Kidney (tissue), 14 donors: ENCODE results near the gene GDI1. TPM values are rescaled to one million over a fixed set of nuclear protein-coding genes. Genes with fewer than 3 reads are reported as not detected.

Experiments
- DNase-seq, 5 donors: peaks; one replicate each; pipeline ENCODE4 v3.0.0-alpha.2; 2013 to 2020
- FAIRE-seq: peaks from 2 replicates; lab custom pipeline; 2012; peaks lifted over from hg19 to GRCh38; lab: Jason Lieb, UNC
- H3K27ac ChIP-seq, 2 donors: one replicate each; pipeline ENCODE4 v1.7.0; 2013; ENCODE audit warnings: low read depth in 2 of 2, low read length in 2 of 2, inconsistent platforms in 1 of 2
- H3K27me3 ChIP-seq: one replicate; pipeline ENCODE4 v1.7.1; 2013; ENCODE audit warnings: low read length, inconsistent platforms; ENCODE audit not compliant: control insufficient read depth, insufficient read depth
- H3K36me3 ChIP-seq, 3 donors: one replicate each; pipeline versions ENCODE4 v1.7.0 to v1.7.1; 2013; ENCODE audit warnings: low read length in 3 of 3, control low read depth in 1 of 3, inconsistent platforms in 1 of 3; ENCODE audit not compliant: insufficient read depth in 3 of 3, control insufficient read depth in 2 of 3
- H3K4me1 ChIP-seq, 3 donors: one replicate each; pipeline versions ENCODE4 v1.7.0 to v1.7.1; 2013; ENCODE audit warnings: low read length in 3 of 3, inconsistent platforms in 1 of 3, low read depth in 1 of 3; ENCODE audit not compliant: control insufficient read depth in 2 of 3, insufficient read depth in 2 of 3
- H3K4me3 ChIP-seq, 3 donors: one replicate each; pipeline versions ENCODE4 v1.7.0 to v1.8.1; 2013; ENCODE audit warnings: low read length in 3 of 3, control low read depth in 1 of 3, inconsistent platforms in 1 of 3
- H3K9ac ChIP-seq, 3 donors: one replicate each; pipeline versions ENCODE4 v1.7.0 to v1.7.1; 2013; ENCODE audit warnings: low read length in 3 of 3, control low read depth in 1 of 3, inconsistent platforms in 1 of 3
- H3K9me3 ChIP-seq, 3 donors: one replicate each; pipeline versions ENCODE4 v1.7.0 to v1.7.1; 2013; ENCODE audit warnings: low read length in 3 of 3, control low read depth in 1 of 3, inconsistent platforms in 1 of 3; ENCODE audit not compliant: control insufficient read depth in 2 of 3, insufficient read depth in 1 of 3
- CTCF ChIP-seq: IDR thresholded peaks from 3 replicates; pipeline ENCODE4 v1.5.1; 2012; ENCODE audit warnings: mild to moderate bottlenecking, moderate library complexity, borderline replicate concordance; ENCODE audit not compliant: insufficient read depth; ENCODE audit errors: extremely low read depth
- intact Hi-C: fragments of 100-400 bp; cut with DNase I; formaldehyde crosslinking; loops from one replicate; pipeline ENCODE4 v1.11.1; 2022
- polyA plus RNA-seq: library from polyadenylated mRNA; stranded (reverse); fragments of 350-450 nt; fragmentation: Illumina TruSeq; extraction: RNeasy Lipid Tissue Mini Kit (QIAGEN cat#74804); gene quantifications from one replicate; pipeline ENCODE4 v1.2.3, GENCODE V29; 2014; ENCODE audit warnings: low read depth, low replicate concordance; ENCODE audit not compliant: insufficient read depth
- total RNA-seq: library from RNA; stranded (reverse); fragmentation: NEBNext Ultra II Directional; extraction: Animal tissue kit (Norgen Biotek cat#: 25700); gene quantifications from one replicate; pipeline ENCODE4 v1.2.1, GENCODE V29; 2021
- donor health status: control.
- donor health status: control.
- donor health status: control.
- donor health status: control.
- donor health status: control.
- donor health status: DM: yes; HTN: yes; CAD: no.
- donor health status: Normal renal cell carcinoma (clear cell type).

GDI1 gene
- total and polyA plus RNA-seq, 2 donors from 2014 or later: 92.5 to 116 TPM

- Histone ChIP-seq H3K27ac (no peak overlapping the region), H3K27me3 (no peaks in the 10 kb centered on the region), H3K9me3 (no peaks in the 10 kb centered on the region), H3K4me1 (peaks cover 0 to 10% (median 3%) of the 10 kb centered on the region in 3 donors), H3K4me3 (peak overlapping the region; percentile 49 to 63 (median 58)), H3K36me3 (peaks cover 0 to 12% (median 4%) of the 10 kb centered on the region in 3 donors), H3K9ac (peak overlapping the region in 2 of 3 donors; percentile 19 to 51)
- TF ChIP-seq CTCF: no peak
- peak in 2 of 5 donors; percentile 23 to 60 for DNase-seq
- intact Hi-C loops: no loop called here
- FAIRE-seq: no peak
These were observed 1.3 kb downstream of the GDI1 start for GRCh38 chrX:154437971-154438893.

DNA sequence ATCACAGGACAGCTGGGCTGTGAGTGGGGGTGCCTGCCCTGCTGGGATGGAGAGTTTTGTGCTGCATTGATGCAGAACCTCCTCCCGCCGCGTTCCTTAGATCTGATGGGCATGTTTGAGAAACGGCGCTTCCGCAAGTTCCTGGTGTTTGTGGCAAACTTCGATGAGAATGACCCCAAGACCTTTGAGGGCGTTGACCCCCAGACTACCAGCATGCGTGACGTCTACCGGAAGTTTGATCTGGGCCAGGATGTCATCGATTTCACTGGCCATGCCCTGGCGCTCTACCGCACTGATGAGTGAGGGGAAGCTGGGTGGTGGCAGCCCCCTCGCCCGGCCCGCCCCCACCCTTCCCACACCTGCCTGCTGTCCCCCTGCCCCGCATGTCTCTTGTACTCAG lies 2.9 kb downstream of the GDI1 start:
- DNase-seq: no peak

GRCh38 chrX:154440623-154441357 lies 3.8 kb downstream of the GDI1 start:
- H3K9ac ChIP-seq: no peak overlapping the region
- intact Hi-C loops: no loop called here
- H3K27ac ChIP-seq: no peak overlapping the region
- peaks cover 0 to 7% (median 3%) of the 10 kb centered on the region in 3 donors for H3K36me3 ChIP-seq
- FAIRE-seq (no peak), DNase-seq (peak in 1 of 5 donors; percentile 70)
- no peak for TF ChIP-seq CTCF
- H3K4me3 ChIP-seq: no peak overlapping the region
- no peaks in the 10 kb centered on the region for H3K27me3 ChIP-seq
- peaks cover 0 to 20% (median 3%) of the 10 kb centered on the region in 3 donors for H3K4me1 ChIP-seq
- no peaks in the 10 kb centered on the region for H3K9me3 ChIP-seq

More for the DNA sequence above, 2.9 kb downstream of the GDI1 start:
- H3K9me3 ChIP-seq: no peaks in the 10 kb centered on the region
- H3K36me3 ChIP-seq: peaks cover 0 to 7% (median 4%) of the 10 kb centered on the region in 3 donors
- no peak for TF ChIP-seq CTCF
- H3K27ac ChIP-seq: no peak overlapping the region
- no peak overlapping the region for H3K4me3 ChIP-seq
- H3K27me3 ChIP-seq: no peaks in the 10 kb centered on the region
- intact Hi-C loops: no loop called here
- FAIRE-seq: no peak
- no peak overlapping the region for H3K9ac ChIP-seq
- H3K4me1 ChIP-seq: peaks cover 0 to 16% (median 3%) of the 10 kb centered on the region in 3 donors
